ENCODE data around the gene PJA2. TPM values are rescaled to one million over a fixed set of nuclear protein-coding genes. Genes with fewer than 3 reads are reported as not detected.

Gene PJA2, protein sequence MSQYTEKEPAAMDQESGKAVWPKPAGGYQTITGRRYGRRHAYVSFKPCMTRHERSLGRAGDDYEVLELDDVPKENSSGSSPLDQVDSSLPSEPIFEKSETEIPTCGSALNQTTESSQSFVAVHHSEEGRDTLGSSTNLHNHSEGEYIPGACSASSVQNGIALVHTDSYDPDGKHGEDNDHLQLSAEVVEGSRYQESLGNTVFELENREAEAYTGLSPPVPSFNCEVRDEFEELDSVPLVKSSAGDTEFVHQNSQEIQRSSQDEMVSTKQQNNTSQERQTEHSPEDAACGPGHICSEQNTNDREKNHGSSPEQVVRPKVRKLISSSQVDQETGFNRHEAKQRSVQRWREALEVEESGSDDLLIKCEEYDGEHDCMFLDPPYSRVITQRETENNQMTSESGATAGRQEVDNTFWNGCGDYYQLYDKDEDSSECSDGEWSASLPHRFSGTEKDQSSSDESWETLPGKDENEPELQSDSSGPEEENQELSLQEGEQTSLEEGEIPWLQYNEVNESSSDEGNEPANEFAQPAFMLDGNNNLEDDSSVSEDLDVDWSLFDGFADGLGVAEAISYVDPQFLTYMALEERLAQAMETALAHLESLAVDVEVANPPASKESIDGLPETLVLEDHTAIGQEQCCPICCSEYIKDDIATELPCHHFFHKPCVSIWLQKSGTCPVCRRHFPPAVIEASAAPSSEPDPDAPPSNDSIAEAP
- total RNA-seq (10 to 100 TPM; 90.0 to 90.6 TPM), polyA plus RNA-seq (10 to 100 TPM; 57.2 to 60.0 TPM)

DNA sequence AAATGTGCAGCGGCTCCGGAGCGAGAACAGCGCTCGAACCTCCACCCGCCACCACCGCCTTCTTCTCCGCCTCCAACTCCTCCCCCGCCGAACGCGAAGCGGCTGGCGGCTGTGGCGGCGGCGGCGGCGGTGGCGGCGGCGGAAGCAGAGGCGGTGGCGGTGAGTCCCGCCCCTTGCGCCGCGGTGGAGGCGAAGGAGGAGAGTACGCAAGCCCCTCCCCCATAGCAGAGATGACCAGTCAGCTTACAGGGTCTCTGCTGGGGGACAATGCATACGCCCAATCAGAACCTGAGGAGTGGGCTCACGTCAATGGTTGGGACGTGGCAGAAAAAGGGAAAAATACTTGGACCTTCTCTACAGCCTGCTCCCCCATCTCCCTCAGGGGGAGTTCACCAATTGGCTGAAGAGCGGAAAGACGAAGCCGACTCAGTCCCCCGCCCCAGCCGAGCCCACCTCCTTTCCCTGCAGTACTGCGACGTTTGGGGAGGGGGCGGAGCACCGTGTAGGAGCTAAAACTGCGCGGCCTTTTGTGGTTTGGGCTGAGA lies at the start of gene PJA2:
Gene PJA2, minus strand, starts transcription at position 131 of the 545 bp plus-strand sequence. CDS start 26,541 bp downstream, outside the sequence.
- Mint-ChIP-seq H3K27me3 (peaks cover 0 to 3% of the 10 kb centered on the region in 2 donors), H3K36me3 (peaks cover 7 to 25% of the 10 kb centered on the region in 2 donors), H3K4me3 (peak within 1 kb of the TSS; percentile 91 to 100 (median 99)), H3K9me3 (peaks cover 0 to 10% (median 5%) of the 10 kb centered on the region in 8 donors), H3K27ac (peak within 1 kb of the TSS; percentile 96 to 100 (median 99)), H3K4me1 (peaks cover 26 to 65% (median 38%) of the 10 kb centered on the region in 4 donors)
- intact Hi-C loops (cut with micrococcal nuclease), result loop anchor here (1.0 to 5.0 kb wide), 10 partner anchors 17 to 1682 kb away; partner anchors contain the start of genes FBXL17, MAN2A1, SLC25A46 and WDR36
- H3K4me3 ChIP-seq (ENCODE audit: low read length in 2 of 2), result peak within 1 kb of the TSS; percentile 95 to 96
- peak; percentile 97 to 99 (median 98) for DNase-seq
- no peaks in the 10 kb centered on the region for H3K27me3 ChIP-seq (ENCODE audit: insufficient read depth, low read length)
- peaks cover 50% of the 10 kb centered on the region for H3K4me1 ChIP-seq (ENCODE audit: insufficient read depth, low read length)
- H3K36me3 ChIP-seq (ENCODE audit: insufficient read depth, low read length), result no peaks in the 10 kb centered on the region
- CTCF ChIA-PET (ENCODE audit: partially characterized antibody), result interaction anchor here (1.9 kb wide), 1 partner anchor 279 kb away, joined by 4 read pairs; no protein-coding TSS in a partner anchor
- H3K27ac ChIP-seq (ENCODE audit: low read depth, low read length), result peak within 1 kb of the TSS; percentile 97
- POLR2A ChIA-PET (ENCODE audit: partially characterized antibody), result interaction anchor here (0.6 to 2.6 kb wide), 27 partner anchors 9 to 1821 kb away, joined by 3 to 61 read pairs (median 6); partner anchors contain the start of genes FBXL17, MAN2A1 and SLC25A46
- H3K9me3 ChIP-seq (ENCODE audit: control insufficient read depth in 1 of 2, low read length in 2 of 2), result no peaks in the 10 kb centered on the region

DNA sequence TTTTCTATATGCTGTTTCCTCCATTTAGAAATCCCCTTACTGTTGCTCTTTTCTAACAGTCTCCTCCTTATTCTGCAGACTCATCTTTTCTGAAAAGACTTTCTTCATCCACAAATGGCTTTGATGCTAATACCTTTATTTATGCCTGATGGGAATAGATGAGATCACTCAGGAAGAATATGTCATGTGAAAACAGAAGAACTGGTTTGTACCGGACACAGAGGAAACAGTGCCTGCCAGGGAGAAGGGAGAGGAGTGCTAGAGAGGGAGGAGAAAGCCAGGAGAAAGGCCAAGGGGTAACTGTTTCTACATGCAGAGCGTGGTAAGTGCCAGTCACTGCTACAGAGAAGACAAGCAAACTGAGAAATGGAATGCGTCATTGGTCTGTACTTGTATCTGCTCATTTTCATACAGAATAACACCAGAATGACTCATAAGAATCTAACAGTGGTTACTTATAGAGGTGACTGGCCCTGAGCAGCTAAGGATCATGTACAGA lies 45.9 kb upstream of the PJA2 start:
- H3K4me1 Mint-ChIP-seq, result peaks cover 0 to 3% (median under 1%) of the 10 kb centered on the region in 4 donors
- ChIA-PET CTCF (ENCODE audit: partially characterized antibody) (no interaction called here), POLR2A (ENCODE audit: partially characterized antibody) (no interaction called here)
- no peak overlapping the region for H3K4me3 Mint-ChIP-seq
- Histone ChIP-seq H3K27ac (ENCODE audit: low read depth, low read length) (no peak overlapping the region), H3K9me3 (ENCODE audit: control insufficient read depth in 1 of 2, low read length in 2 of 2) (no peaks in the 10 kb centered on the region), H3K27me3 (ENCODE audit: insufficient read depth, low read length) (no peaks in the 10 kb centered on the region), H3K4me3 (ENCODE audit: low read length in 2 of 2) (no peak overlapping the region), H3K4me1 (ENCODE audit: insufficient read depth, low read length) (no peaks in the 10 kb centered on the region), H3K36me3 (ENCODE audit: insufficient read depth, low read length) (no peaks in the 10 kb centered on the region)
- intact Hi-C loops (cut with micrococcal nuclease), result no loop called here
- no peaks in the 10 kb centered on the region for H3K36me3 Mint-ChIP-seq
- no peak overlapping the region for H3K27ac Mint-ChIP-seq
- no peak for DNase-seq
- peaks cover 4 to 15% of the 10 kb centered on the region in 2 donors for H3K27me3 Mint-ChIP-seq
- peaks cover 0 to 2% (median 0%) of the 10 kb centered on the region in 8 donors for H3K9me3 Mint-ChIP-seq

GRCh38 chr5:109454731-109455505 lies 45.1 kb upstream of the PJA2 start:
- CTCF ChIA-PET (ENCODE audit: partially characterized antibody), result interaction anchor here (0.7 kb wide), 1 partner anchor 17 kb away, joined by 3 read pairs; no protein-coding TSS in a partner anchor
- H3K27ac Mint-ChIP-seq, result no peak overlapping the region
- H3K27ac ChIP-seq (ENCODE audit: low read depth, low read length), result no peak overlapping the region
- no peaks in the 10 kb centered on the region for H3K36me3 ChIP-seq (ENCODE audit: insufficient read depth, low read length)
- no peaks in the 10 kb centered on the region for H3K36me3 Mint-ChIP-seq
- intact Hi-C loops (cut with micrococcal nuclease), result no loop called here
- peaks cover 4 to 15% of the 10 kb centered on the region in 2 donors for H3K27me3 Mint-ChIP-seq
- H3K4me1 ChIP-seq (ENCODE audit: insufficient read depth, low read length), result no peaks in the 10 kb centered on the region
- H3K4me3 Mint-ChIP-seq, result no peak overlapping the region
- H3K27me3 ChIP-seq (ENCODE audit: insufficient read depth, low read length), result no peaks in the 10 kb centered on the region
- no peaks in the 10 kb centered on the region for H3K9me3 ChIP-seq (ENCODE audit: control insufficient read depth in 1 of 2, low read length in 2 of 2)
- H3K9me3 Mint-ChIP-seq, result peaks cover 0 to 2% (median 0%) of the 10 kb centered on the region in 8 donors
- POLR2A ChIA-PET (ENCODE audit: partially characterized antibody), result no interaction called here
- no peak overlapping the region for H3K4me3 ChIP-seq (ENCODE audit: low read length in 2 of 2)
- no peak for DNase-seq
- peaks cover 0 to 3% (median under 1%) of the 10 kb centered on the region in 4 donors for H3K4me1 Mint-ChIP-seq

DNA sequence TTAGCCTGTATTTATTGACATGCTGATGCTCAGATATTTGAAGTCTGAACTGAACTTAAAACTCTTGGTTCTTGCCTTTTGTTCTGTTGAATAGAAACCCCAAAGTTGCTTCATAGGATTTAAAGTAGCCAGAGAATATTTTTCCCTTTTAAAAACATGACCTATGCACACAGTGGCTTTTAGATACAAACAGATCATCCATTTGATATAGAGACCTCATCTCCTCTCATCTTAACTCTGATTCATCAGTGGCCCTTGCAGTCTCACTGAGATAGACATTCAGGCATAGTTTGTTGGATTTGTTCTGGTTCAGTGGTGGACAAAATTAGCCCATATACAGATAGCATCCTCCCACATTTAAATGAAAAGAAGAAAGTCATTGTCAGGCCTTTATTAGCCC lies 43.5 kb upstream of the PJA2 start:
- Histone ChIP-seq H3K9me3 (ENCODE audit: control insufficient read depth in 1 of 2, low read length in 2 of 2) (no peaks in the 10 kb centered on the region), H3K27ac (ENCODE audit: low read depth, low read length) (no peak overlapping the region), H3K4me3 (ENCODE audit: low read length in 2 of 2) (no peak overlapping the region), H3K4me1 (ENCODE audit: insufficient read depth, low read length) (no peaks in the 10 kb centered on the region), H3K27me3 (ENCODE audit: insufficient read depth, low read length) (no peaks in the 10 kb centered on the region), H3K36me3 (ENCODE audit: insufficient read depth, low read length) (no peaks in the 10 kb centered on the region)
- no peak for DNase-seq
- POLR2A ChIA-PET (ENCODE audit: partially characterized antibody), result no interaction called here
- peaks cover 0 to 3% (median under 1%) of the 10 kb centered on the region in 4 donors for H3K4me1 Mint-ChIP-seq
- no peaks in the 10 kb centered on the region for H3K9me3 Mint-ChIP-seq
- H3K4me3 Mint-ChIP-seq, result no peak overlapping the region
- peaks cover 2 to 14% of the 10 kb centered on the region in 2 donors for H3K27me3 Mint-ChIP-seq
- CTCF ChIA-PET (ENCODE audit: partially characterized antibody), result no interaction called here
- H3K27ac Mint-ChIP-seq, result no peak overlapping the region
- H3K36me3 Mint-ChIP-seq, result no peaks in the 10 kb centered on the region
- intact Hi-C loops (cut with micrococcal nuclease), result no loop called here

DNA sequence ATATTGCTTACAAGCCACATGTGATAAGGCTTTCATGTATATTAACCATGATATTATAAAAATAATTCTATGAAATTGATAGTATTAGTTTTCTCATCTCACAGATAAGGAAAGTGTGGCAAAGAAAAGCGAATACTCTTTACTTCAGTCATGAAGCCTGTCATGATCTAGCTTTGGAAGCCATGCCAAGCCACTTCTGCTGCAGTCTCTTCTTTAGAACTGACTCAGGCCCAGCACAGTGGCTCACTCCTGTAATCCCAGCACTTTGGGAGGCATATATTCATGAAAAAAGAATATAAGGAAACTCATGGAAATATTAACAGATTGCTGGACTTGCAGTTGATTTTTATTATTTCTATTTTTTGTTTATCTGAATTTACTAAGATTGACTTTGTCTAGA lies 42.9 kb upstream of the PJA2 start:
- ChIA-PET POLR2A (ENCODE audit: partially characterized antibody) (no interaction called here), CTCF (ENCODE audit: partially characterized antibody) (no interaction called here)
- Mint-ChIP-seq H3K4me1 (peaks cover 0 to 3% (median under 1%) of the 10 kb centered on the region in 4 donors), H3K36me3 (no peaks in the 10 kb centered on the region), H3K4me3 (no peak overlapping the region), H3K27ac (no peak overlapping the region), H3K27me3 (peaks cover 2 to 14% of the 10 kb centered on the region in 2 donors), H3K9me3 (no peaks in the 10 kb centered on the region)
- Histone ChIP-seq H3K36me3 (ENCODE audit: insufficient read depth, low read length) (no peaks in the 10 kb centered on the region), H3K4me1 (ENCODE audit: insufficient read depth, low read length) (no peaks in the 10 kb centered on the region), H3K4me3 (ENCODE audit: low read length in 2 of 2) (no peak overlapping the region), H3K27ac (ENCODE audit: low read depth, low read length) (no peak overlapping the region), H3K9me3 (ENCODE audit: control insufficient read depth in 1 of 2, low read length in 2 of 2) (no peaks in the 10 kb centered on the region), H3K27me3 (ENCODE audit: insufficient read depth, low read length) (no peaks in the 10 kb centered on the region)
- DNase-seq, result no peak
- intact Hi-C loops (cut with micrococcal nuclease), result no loop called here

- H3K9me3 ChIP-seq (ENCODE audit: control insufficient read depth in 1 of 2, low read length in 2 of 2), result no peaks in the 10 kb centered on the region
- H3K27ac Mint-ChIP-seq, result no peak overlapping the region
- intact Hi-C loops (cut with micrococcal nuclease), result no loop called here
- H3K27me3 Mint-ChIP-seq, result peaks cover 0 to 12% of the 10 kb centered on the region in 2 donors
- H3K27ac ChIP-seq (ENCODE audit: low read depth, low read length), result no peak overlapping the region
- ChIA-PET POLR2A (ENCODE audit: partially characterized antibody) (no interaction called here), CTCF (ENCODE audit: partially characterized antibody) (interaction anchor here (2.3 kb wide), 1 partner anchor 11 kb away, joined by 6 read pairs; no protein-coding TSS in a partner anchor)
- H3K36me3 Mint-ChIP-seq, result no peaks in the 10 kb centered on the region
- no peaks in the 10 kb centered on the region for H3K4me1 ChIP-seq (ENCODE audit: insufficient read depth, low read length)
- H3K27me3 ChIP-seq (ENCODE audit: insufficient read depth, low read length), result no peaks in the 10 kb centered on the region
- no peak overlapping the region for H3K4me3 ChIP-seq (ENCODE audit: low read length in 2 of 2)
- no peak for DNase-seq
- H3K4me3 Mint-ChIP-seq, result no peak overlapping the region
- H3K4me1 Mint-ChIP-seq, result peaks cover 0 to 3% (median under 1%) of the 10 kb centered on the region in 4 donors
- H3K9me3 Mint-ChIP-seq, result no peaks in the 10 kb centered on the region
- no peaks in the 10 kb centered on the region for H3K36me3 ChIP-seq (ENCODE audit: insufficient read depth, low read length)
These were observed 41.4 kb upstream of the PJA2 start for GRCh38 chr5:109451146-109451545.
